GM21723 (cell line): ENCODE results near the gene MAST4.
"Not testable (repeated sequence)": the region's sequence is repeated elsewhere in the genome, so short reads cannot be mapped to it uniquely, and the experiment has no call there.

ENCODE experiments used
- ATAC-seq: cut with Tn5 transposase; IDR thresholded peaks from one replicate; pipeline ENCODE4 v1.9.1; 2021; ENCODE audit warnings: mild to moderate bottlenecking, moderate library complexity; ENCODE audit not compliant: unreplicated experiment

Gene MAST4

GRCh38 chr5:66741394-66741793, 145.2 kb downstream of the MAST4 start:
- ATAC-seq: no peak

- ATAC-seq: no peak
Observed at GRCh38 chr5:66742083-66742895, 146.1 kb downstream of the MAST4 start.

GRCh38 chr5:66742896-66743247, 146.7 kb downstream of the MAST4 start:
- ATAC-seq: no peak

GRCh38 chr5:66743344-66743743, 147.2 kb downstream of the MAST4 start:
- no peak for ATAC-seq

GRCh38 chr5:66744040-66744439, 147.8 kb downstream of the MAST4 start:
- no peak for ATAC-seq

GRCh38 chr5:66745297-66745696, 149.1 kb downstream of the MAST4 start:
- no peak for ATAC-seq

- ATAC-seq: no peak
Observed at GRCh38 chr5:66747607-66748006, 151.4 kb downstream of the MAST4 start.

- not testable (repeated sequence) for ATAC-seq
Observed at GRCh38 chr5:66752668-66753067, 156.5 kb downstream of the MAST4 start.

GRCh38 chr5:66757219-66757833, 161.1 kb downstream of the MAST4 start:
- ATAC-seq: no peak

- no peak for ATAC-seq
Observed at GRCh38 chr5:66757834-66758371, 161.7 kb downstream of the MAST4 start.

GRCh38 chr5:66769030-66769733, 173.0 kb downstream of the MAST4 start:
- ATAC-seq: no peak

- ATAC-seq: no peak
Observed at GRCh38 chr5:66769839-66770617, 173.8 kb downstream of the MAST4 start.

GRCh38 chr5:66777868-66778267, 181.7 kb downstream of the MAST4 start:
- ATAC-seq: no peak

- no peak for ATAC-seq
Observed at GRCh38 chr5:66779528-66779927, 183.3 kb downstream of the MAST4 start.

GRCh38 chr5:66788556-66788955, 192.4 kb downstream of the MAST4 start:
- ATAC-seq: no peak

- ATAC-seq: no peak
Observed at GRCh38 chr5:66789434-66789833, 193.2 kb downstream of the MAST4 start.

- ATAC-seq: no peak
Observed at GRCh38 chr5:66793049-66793448, 196.9 kb downstream of the MAST4 start.

- no peak for ATAC-seq
Observed at GRCh38 chr5:66795682-66796081, 199.5 kb downstream of the MAST4 start.

- no peak for ATAC-seq
Observed at GRCh38 chr5:66796305-66797292, 200.4 kb downstream of the MAST4 start.

GRCh38 chr5:66802941-66803340, 206.7 kb downstream of the MAST4 start:
- no peak for ATAC-seq
